GM12873 (cell line): Measurements from ENCODE around the gene DNLZ.

Experiments
- CTCF ChIP-seq: IDR thresholded peaks from 2 replicates; pipeline ENCODE4 v1.5.1; 2012; ENCODE audit warnings: low read depth, mild to moderate bottlenecking, moderate library complexity, low read length, control low read depth; ENCODE audit not compliant: insufficient read depth; ENCODE audit errors: missing control alignments

Gene DNLZ

DNA sequence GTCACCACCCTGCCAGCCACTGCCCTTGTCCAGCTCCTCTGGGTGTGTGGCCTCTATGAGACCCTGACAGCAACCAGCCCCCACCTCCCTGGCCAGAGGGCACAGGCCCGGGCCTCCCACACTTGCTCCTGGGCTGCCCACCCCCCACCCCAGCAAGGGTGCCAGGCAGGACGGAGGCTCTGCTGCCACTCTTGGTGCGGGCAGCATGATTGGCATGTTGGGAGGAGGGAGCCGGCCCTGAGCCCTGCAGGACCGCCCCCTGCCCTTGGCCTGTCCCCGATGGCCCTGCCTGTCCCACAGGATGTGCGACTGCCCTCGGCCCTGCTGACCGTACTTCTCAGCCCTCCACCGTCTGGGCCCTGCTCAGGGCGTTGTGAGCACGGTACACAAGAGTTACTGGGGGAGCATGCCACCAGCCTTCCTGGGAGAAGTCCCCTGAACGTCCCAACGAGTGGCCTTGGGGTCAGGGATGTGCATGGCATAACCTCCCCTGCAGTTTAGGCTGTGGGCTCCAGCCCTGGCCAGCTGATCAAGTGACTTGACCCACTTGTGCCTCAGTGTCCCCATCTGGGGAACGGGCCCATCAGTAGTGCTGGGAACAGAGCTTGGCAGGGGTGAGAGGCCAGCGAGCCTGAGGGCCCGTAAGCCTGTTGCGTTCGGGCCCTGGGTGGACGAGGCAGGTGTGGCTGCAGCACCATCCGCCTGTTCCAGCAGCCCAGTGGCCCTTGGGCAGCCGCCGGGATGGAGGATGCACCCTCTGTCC is 20.2 kb downstream of the DNLZ start:
- TF ChIP-seq CTCF = no peak

DNA sequence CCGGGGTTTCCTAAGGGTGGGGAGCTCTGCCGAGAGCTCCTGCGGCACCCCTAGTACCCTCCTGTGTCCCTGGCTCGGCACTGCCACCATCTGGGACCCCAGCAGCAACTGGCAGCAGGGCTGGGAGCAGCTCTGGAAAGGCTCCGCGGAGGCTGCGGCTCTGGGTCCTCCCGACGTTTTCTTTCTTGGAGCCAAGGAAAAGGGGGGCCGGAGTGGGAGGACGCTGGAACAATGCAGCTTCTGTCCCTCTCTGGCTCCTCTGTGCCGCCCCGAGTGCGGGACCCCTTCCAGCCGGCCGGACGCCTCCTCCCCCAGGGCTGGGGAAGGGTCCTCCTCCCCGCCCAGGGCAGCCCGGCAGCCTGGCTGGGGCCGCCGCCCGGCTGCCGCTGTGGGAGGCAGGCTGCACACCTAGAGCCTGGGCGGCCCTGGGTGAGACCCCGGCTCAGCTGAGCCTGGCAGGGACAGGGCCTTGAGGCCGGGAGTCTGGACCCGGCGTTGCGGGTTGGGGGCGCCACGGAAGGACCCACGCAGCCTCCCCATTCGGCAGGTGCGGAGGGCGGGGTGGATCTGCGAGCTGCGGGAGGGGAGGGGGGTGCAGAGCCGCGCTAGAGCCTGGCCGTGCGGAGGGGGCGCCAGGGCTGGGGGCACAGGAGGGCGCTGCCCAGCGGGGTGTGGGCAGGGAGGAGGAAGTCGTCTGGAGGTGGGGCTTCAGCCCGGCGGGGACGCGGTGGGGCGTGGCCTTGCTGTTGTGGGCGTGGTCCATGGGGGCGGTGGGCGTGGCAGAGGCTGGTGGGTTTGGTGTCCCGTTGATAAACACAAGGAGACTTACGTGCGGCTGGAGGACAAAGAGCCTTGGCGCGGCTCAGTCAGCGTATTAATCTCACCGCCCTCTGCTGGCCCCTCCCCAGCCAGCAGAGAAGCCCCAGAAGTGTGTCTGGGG is 21.1 kb downstream of the DNLZ start:
- TF ChIP-seq CTCF = no peak

GRCh38 chr9:136341769-136342168 is 21.8 kb downstream of the DNLZ start:
- no peak for TF ChIP-seq CTCF

DNA sequence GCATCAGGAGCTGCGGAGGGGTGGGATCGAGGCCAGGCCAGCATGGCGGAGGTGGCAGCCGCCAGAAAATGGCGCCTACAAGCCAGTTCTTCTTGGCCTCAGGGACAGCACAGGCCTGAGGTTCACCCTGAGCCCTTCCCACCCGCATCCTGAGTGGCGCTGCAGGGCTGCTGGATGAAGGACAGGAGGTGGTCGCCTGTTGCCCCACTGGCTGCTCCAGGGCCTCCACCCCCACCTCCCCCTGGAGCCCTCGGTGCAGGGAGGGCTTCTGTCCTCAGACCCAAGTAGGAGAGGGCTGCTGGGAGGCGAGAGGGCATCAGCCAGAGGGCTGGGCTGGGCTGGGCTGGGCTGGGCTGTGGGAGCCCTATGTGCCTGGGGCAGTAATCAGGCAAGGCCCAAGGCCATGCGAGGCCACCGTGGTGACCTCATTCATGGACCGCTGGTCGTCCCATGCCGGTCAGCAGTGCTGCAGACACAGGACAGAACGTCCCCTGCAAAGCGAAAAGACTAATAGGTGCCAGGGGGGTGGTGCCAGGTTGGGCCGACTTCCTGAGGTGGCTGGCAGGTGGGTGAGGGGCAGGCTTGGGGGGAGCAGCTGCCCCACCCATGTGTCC is 22.4 kb downstream of the DNLZ start:
- TF ChIP-seq CTCF = no peak

- no peak for TF ChIP-seq CTCF
Measured at GRCh38 chr9:136340356-136341041, 23.0 kb downstream of the DNLZ start.

DNA sequence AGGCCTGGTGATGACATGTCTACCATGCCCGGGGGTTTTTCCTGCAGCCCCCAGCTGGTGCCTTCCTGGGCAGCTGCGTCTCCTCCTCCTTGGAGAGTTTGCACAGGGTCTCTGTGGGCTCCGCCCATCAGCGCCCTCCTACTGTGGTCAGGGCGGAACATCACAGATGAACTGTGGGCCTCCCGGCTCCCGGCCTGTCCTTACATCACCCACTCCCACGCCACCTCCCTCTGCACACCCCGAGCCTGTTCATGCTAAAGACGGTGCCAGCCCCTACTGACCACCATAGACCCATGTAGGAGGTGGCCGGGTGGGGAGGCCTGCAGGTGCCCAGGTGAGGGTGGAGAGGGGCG is 23.6 kb downstream of the DNLZ start:
- TF ChIP-seq CTCF = no peak
